H54 (cell line): ENCODE data around the gene KCTD18.

Experiments used
- DNase-seq: peaks from one replicate; pipeline ENCODE4 v3.0.0; 2011; ENCODE audit warnings: low spot score, mixed read lengths; ENCODE audit not compliant: insufficient read length
- FAIRE-seq: peaks from 3 replicates; lab custom pipeline; 2011; peaks lifted over from hg19 to GRCh38; lab: Jason Lieb, UNC
- POLR2A ChIP-seq: IDR thresholded peaks from 2 replicates; pipeline ENCODE4 v1.6.1; 2011; ENCODE audit warnings: low read depth, mild to moderate bottlenecking, low read length

The KCTD18 gene

DNA sequence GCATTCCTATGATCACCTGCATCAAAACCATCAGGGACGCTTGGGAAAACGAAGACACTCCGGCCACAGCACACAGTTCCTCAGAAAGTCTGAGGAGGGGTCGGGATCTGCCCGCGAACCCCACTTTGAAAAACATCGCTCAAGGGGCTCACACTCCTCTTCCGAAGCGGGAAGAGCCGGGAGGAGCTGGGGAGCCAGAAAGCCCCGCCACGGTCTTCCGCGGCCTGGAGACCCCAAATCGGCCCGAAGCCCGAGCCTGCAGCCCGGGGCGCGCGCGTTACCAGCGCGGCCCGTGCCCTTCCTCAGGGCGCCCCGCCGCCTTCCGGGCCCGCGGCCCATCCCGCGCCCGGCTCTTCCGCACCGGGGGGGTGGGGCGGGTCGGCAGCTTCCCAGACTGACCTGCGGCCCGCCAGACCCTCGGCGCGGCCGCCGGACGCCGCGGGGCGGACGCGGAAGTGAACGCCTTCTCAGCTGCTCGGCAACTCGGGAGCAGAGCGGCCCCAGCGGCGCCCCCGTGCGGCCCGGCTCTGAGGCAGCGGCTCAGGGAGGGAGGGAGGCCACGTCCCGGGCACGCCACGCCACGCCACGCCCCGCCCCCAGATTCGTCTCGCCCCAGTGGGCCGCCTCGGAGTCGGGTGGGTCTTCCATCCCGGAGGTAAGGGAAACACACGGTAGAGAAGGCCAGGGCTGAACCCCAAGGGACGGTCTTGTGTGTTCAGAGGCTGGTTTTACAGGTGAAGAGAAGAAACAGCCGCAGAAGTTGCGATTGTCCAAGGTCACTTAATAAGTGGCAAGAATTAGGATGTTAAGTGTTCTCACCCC is at the start of gene KCTD18:
TSS of gene KCTD18 (minus strand) at position 457 of the 822 bp plus-strand sequence. CDS start 3,052 bp downstream, outside the sequence.
- DNase-seq, result peak; percentile 94
- peak; percentile 62; the same call in 1 of the 2 replicates for TF ChIP-seq POLR2A
- FAIRE-seq, result no peak

DNA sequence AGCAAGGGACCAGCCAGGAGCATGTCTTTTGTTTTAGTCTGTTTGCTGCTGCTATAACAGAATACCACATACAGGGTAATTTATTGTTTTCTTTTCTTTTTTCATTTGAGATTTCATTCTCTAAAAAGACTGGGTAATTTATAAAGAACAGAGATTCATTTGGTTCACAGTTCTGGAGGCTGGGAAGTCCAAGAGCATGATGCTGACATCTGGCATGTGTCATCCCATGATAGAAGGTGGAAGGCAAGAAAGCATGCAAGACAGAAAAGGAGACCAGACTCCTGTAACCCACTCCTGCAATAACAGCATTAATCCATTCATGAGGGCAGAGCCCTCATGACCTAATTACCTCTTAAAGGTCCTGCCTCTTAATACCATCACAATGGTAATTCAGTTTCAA is 30.9 kb upstream of the KCTD18 start:
- FAIRE-seq, result no peak
- no peak for TF ChIP-seq POLR2A
- no peak for DNase-seq

DNA sequence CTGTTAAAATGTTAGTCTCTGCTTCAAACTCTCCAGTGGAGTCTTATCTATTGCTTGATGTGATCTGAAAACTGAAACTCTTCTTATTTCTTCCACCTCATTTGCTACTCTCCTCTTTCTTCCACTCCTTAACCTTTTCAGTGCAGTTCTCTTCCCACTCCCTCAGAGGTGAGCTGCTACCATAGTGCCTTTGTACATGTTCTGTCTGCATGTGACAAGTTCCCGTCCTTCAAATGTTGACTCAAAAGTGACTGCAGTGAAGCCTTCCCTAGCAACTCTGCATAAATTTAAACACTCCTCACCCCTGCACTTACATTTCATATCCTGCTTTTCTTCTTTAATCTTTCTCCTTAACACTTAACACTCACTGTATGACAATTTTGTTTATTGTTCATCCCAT is 28.3 kb upstream of the KCTD18 start:
- FAIRE-seq (peak; percentile 38), DNase-seq (no peak)
- TF ChIP-seq POLR2A, result no peak

DNA sequence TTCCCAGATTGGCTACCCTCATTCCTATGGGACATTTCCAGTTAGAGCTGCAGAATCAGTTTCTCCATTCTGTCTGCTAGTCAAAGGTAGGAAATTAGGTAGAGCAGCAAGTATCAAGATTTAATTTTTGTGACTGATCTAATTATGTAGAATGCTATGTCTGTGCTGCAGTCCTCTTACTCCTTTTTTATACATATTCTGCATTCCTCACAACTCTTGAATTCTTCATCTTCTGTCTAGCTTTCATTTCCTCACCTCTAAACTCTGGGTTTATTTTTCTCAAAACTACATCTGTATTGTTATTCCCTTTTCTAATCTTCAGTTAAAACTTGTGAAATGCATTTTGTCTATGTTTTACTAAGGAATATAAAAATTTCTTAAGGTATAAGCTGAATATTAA is 24.7 kb upstream of the KCTD18 start:
- no peak for DNase-seq
- FAIRE-seq, result no peak
- TF ChIP-seq POLR2A, result no peak

DNA sequence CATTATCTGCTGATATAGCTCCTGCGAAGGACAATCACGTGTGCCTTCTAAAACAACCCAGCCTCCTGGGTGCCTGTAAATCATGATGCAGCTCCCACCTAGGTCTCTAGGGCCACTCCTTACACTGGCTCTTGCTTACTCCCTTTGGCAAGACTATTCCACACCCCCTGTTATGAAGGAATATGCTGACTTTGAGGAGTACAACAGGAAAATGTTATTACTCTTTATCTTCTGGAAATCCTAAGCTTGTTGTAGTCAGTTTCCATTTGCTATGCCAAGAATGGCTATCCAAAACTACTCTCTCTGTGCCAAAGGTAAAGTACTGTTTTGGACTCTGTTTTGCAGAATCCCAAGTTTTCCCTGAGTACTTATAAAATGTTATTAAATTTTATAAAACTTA is 23.9 kb upstream of the KCTD18 start:
- DNase-seq (no peak), FAIRE-seq (no peak)
- TF ChIP-seq POLR2A, result no peak

DNA sequence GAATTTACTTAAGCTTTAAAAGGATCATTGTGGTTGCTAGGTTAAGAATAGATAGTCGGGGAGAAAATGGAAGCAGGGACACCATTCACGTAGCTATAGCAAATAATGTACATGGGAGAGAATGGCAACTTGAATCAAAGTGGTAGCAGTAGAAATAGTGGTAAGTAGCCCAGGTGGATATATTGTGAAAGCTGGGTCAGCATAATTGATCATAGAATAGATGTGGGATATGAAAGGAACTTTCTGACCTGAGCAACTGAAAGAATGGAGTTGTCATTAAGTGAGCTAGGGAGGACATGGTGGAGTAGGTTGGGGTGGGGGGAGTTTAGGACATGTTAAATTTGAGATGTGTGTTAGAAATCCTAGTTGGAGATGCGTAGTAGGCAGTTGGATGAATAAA is 18.4 kb upstream of the KCTD18 start:
- DNase-seq, result no peak
- no peak for FAIRE-seq
- no peak for TF ChIP-seq POLR2A

DNA sequence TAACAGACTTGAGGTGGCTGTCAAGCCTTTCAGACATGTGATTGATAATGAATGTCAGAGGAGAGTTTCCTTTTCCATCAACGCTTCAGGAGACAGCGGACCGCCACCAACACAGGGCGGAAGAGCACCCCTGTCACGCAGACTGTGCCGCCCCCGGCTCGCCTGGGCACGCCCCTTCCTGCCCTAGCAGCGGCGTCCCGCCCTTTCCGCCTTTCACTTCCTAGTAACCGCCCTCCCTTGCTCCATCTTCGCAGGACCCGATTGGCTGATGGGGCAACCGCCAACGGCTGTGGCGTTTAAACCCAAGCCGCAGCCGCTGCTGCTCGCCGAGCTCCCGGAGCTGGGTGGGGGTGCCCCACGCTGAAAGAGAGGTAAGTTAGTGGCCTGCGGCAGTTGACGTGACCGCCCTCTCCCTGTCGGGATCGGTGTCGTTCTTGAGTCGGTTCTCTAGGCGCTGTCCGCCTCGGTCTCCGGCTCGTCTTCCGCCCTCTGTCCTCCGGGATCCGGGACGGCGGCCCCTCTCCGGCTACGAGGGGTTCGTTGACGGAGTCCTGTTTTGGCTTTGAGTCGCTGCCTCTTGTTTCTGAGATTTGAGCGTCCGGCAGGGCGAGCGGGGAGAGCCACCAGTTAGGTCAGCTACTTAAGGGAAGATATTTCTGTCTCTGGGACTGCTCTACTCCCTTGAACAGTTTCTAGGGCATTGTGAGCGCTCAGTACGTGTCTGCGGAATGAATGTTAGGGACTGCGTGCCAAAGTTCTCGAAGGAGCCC is 16.2 kb upstream of the KCTD18 start, which contains the start of gene SGO2:
TSS of gene SGO2 (plus strand) at position 326 of the 770 bp plus-strand sequence. CDS start 6,769 bp downstream, outside the sequence.
- peak; percentile 92 for FAIRE-seq
- peak; percentile 87 for TF ChIP-seq POLR2A
- peak; percentile 86 for DNase-seq

DNA sequence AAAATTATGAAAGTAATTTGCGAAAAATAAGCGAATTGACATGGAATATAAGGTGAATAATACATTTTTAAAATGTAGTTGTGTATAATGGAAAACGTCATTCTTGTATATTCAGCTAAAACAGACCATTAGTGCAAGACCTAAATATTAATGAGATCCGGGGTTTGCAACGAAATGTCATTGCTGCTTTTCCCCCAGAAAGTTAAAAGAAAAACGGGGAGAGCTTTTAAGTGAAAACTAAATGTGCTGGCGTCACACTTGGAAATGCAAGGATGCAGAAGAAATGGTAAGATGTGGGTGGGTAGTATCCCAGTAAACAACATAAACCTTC is 15.6 kb upstream of the KCTD18 start:
- DNase-seq, result no peak
- TF ChIP-seq POLR2A, result no peak
- FAIRE-seq, result no peak

DNA sequence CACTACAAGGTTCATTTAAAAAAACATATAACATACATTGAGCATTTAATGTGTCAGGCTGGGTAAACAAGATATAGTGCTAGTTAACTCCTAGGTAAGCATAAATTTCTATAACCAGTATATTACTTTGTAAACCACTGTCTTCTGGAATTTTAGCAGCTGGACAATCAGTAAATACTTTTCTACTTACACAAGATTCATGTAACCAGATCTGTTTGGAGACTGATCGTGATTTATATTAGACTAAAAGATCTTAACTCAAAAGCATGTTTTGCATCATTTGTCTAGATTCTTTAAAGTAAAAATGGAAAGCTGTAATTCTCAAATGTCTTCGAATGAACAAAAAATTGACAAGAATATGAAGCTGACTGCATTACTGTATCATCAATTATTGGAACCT is 15.2 kb upstream of the KCTD18 start:
- FAIRE-seq (no peak), DNase-seq (no peak)
- no peak for TF ChIP-seq POLR2A

DNA sequence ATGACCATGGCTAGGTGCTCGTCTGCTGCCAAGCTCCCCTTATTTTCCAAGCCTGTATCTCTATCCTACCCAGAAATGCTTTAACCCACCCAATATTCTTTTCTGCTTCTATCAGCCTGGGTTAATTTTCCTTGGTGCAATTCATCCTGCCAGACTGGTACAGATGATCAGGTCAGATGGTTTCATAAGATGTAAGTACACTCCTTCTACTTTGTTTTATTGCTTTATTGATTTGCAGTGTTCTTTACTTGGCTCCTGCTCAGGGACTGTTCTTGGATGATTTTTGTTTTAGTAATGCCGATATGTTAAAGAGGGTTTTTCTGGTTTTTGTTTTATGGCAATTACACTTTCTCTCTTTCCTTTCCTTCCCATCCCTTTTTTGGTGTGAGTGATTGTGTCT is 13.7 kb upstream of the KCTD18 start:
- DNase-seq (no peak), FAIRE-seq (no peak)
- TF ChIP-seq POLR2A, result no peak

DNA sequence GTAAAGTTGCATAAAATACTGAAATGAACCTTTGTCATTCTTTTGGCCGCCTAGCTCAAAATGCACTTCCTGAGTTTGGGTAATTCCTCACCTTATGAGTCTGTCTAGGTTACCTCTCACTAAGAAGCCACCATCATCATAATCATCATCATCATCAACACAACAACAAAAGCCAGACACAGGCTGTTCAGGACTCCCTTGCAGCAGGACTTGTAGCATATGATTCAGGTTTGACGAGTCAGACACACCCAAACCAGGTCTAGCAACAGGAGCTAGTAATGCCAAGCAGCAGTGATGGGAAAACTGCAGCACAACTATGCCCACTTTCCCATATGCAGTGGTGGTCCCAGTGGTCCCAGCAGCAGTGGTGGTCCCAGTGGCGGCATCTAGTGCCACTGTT is 13.3 kb upstream of the KCTD18 start:
- no peak for DNase-seq
- FAIRE-seq, result peak; percentile 11
- TF ChIP-seq POLR2A, result no peak

DNA sequence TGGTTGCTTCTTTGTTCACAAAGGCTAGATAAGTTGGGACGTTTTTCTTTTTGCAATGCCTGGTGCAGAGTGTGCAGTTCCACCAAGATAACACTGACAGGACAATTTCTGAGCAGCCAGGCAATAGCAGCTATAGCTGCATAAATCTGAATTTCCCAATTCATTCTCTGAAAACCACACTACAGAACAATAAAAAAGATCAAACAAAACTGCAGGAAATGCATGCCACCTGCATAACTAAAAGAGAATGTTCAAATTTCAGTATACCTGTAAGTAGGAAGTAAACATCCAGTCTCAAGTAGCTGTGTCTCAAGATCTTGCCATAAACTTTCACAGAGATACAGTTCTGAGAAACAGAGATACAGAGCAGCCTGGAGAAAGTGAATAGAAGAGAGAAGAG is 5.3 kb upstream of the KCTD18 start:
- TF ChIP-seq POLR2A, result no peak
- DNase-seq, result no peak
- no peak for FAIRE-seq

DNA sequence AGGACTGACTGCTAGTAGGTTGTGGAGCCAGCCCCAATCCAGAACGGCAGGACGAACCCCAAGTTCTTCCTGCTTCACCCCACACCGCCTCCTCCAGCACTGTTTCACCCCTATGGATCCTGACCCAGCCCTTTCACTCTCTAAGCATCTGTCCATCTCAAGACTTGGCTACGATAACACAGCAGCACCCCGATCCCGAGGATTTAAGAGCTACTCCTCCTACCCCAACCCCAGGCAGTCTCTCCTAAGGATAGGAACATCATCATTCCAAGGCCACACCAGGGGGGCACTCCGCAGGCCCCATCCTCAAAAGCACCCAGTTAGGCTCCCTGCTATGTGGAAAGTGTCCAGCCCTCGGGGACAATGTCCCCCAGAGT is 645 bp downstream of the KCTD18 start:
- TF ChIP-seq POLR2A, result no peak
- FAIRE-seq (no peak), DNase-seq (peak; percentile 19)

DNA sequence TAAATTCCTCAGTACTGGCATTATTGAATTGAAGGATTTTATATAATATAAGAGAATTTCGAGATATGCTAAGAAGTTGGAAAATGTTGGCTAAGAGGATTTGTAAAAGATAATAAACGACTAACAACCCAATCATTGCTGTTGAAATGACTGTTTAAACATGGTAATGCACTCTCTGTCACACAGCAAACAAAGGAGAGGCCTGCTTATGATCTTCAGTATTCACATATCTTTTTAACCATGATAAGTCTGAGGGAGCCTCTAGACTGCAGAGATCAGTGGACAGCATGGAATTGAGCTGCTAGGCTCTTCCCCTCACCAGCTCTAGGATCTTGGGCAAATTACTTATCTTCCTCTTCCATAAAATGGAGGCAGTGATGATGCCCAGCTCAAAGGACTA is 2.7 kb downstream of the KCTD18 start:
- DNase-seq (no peak), FAIRE-seq (no peak)
- TF ChIP-seq POLR2A, result no peak
